K562 (cell line): ENCODE measurements around the gene ZNF552. TPM values are rescaled to one million over a fixed set of nuclear protein-coding genes. Genes with fewer than 3 reads are reported as not detected.

Experiments used
- ATAC-seq: fragments of 200-7000 bp; cut with Tn5 transposase; 3 replicates; pipeline ENCODE4 v1.9.1; 2020; ENCODE audit warnings: moderate library complexity
- BruUV-seq: library from RNA; stranded (reverse); fragments of 400-500 nt; replicated peaks from 2 replicates; lab custom pipeline; 2021; lab: Mats Ljungman, UMichigan
- CTCF ChIA-PET: fragments of 300-600 bp; formaldehyde crosslinking; extraction: SDS; loops from one replicate; lab custom pipeline; 2021; ENCODE audit warnings: low intra/inter-chr PET ratio; lab: Yijun Ruan, JAX
- POLR2A ChIA-PET: fragments of 300-600, 350-650 bp; sonication (Branson Sonifier 250); formaldehyde crosslinking; extraction: SDS; loops from one replicate; lab custom pipeline; 2021; ENCODE audit warnings: antibody characterized with exemption, inconsistent platforms; lab: Yijun Ruan, JAX
- DNase-seq, 4 experiments: peaks; one replicate each; pipeline versions ENCODE4 v3.0.0 to v3.0.0-alpha.2; 2011 to 2018; ENCODE audit warnings: low spot score in 3 of 4, mixed read lengths in 3 of 4; ENCODE audit errors: extremely low read depth in 1 of 4
- FAIRE-seq: peaks from 2 replicates; lab custom pipeline; 2011; peaks lifted over from hg19 to GRCh38; lab: Jason Lieb, UNC
- H2AFZ ChIP-seq: 2 replicates; pipeline ENCODE4 v1.6.0; 2011; ENCODE audit warnings: low read depth, low read length, control low read depth, inconsistent platforms
- H3K27ac ChIP-seq: fragments of 200-600 bp; 3 replicates; pipeline ENCODE4 v1.8.0; 2011; ENCODE audit warnings: low read depth, mild to moderate bottlenecking, control low read depth, inconsistent platforms, low read length, moderate library complexity, mixed read lengths; ENCODE audit errors: extremely low read depth
- H3K27me3 ChIP-seq, 2 experiments: fragments of 300-600 bp in 1 of 2; 2 replicates in 1 of 2; 3 replicates in 1 of 2; pipeline versions ENCODE4 v1.6.0 to v1.8.0; 2011; ENCODE audit warnings: inconsistent platforms in 2 of 2, low read length in 2 of 2, mild to moderate bottlenecking in 1 of 2, mixed read lengths in 1 of 2, moderate library complexity in 1 of 2; ENCODE audit not compliant: control insufficient read depth in 2 of 2, insufficient read depth in 2 of 2
- H3K36me3 ChIP-seq: fragments of 300-600 bp; 3 replicates; pipeline ENCODE4 v1.8.0; 2011; ENCODE audit warnings: mild to moderate bottlenecking, low read length, inconsistent platforms; ENCODE audit not compliant: control insufficient read depth, insufficient read depth
- H3K4me1 ChIP-seq, 2 experiments: fragments of 200-600 bp in 1 of 2; replicated peaks in 1 of 2; 2 replicates in 1 of 2; 3 replicates in 1 of 2; pipeline versions ENCODE4 v1.5.1 to v1.8.0; 2011; ENCODE audit warnings: inconsistent platforms in 2 of 2, low read length in 2 of 2, mild to moderate bottlenecking in 1 of 2, mixed read lengths in 1 of 2, moderate library complexity in 1 of 2; ENCODE audit not compliant: control insufficient read depth in 2 of 2, insufficient read depth in 2 of 2
- H3K4me2 ChIP-seq: 2 replicates; pipeline ENCODE4 v1.6.1; 2011; ENCODE audit warnings: low read length, control low read depth, inconsistent platforms, mixed read lengths; ENCODE audit not compliant: insufficient read depth
- H3K4me3 ChIP-seq: fragments of 200-600 bp; sonication (generic), shearing (Covaris generic); 2 replicates; pipeline ENCODE4 v1.5.1; 2016; ENCODE audit warnings: control low read depth, inconsistent platforms
- H3K79me2 ChIP-seq: fragments of 200-600 bp; 3 replicates; pipeline ENCODE4 v1.8.0; 2011; ENCODE audit warnings: low read length, inconsistent platforms; ENCODE audit not compliant: control insufficient read depth, insufficient read depth
- H3K9ac ChIP-seq, 2 experiments: 2 replicates each; pipeline versions ENCODE4 v1.6.0 to v1.6.1; 2011; ENCODE audit warnings: low read depth in 2 of 2, low read length in 2 of 2, control low read depth in 1 of 2, inconsistent platforms in 1 of 2, mild to moderate bottlenecking in 1 of 2, mixed read lengths in 1 of 2; ENCODE audit not compliant: insufficient read depth in 1 of 2
- H3K9me1 ChIP-seq: one replicate; pipeline ENCODE4 v1.6.0; 2011; ENCODE audit warnings: inconsistent platforms, mild to moderate bottlenecking, low read length, moderate library complexity; ENCODE audit not compliant: control insufficient read depth, insufficient read depth
- H3K9me3 ChIP-seq: replicated peaks from 2 replicates; pipeline ENCODE4 v1.5.1; 2011; ENCODE audit warnings: low read depth, low read length, inconsistent platforms; ENCODE audit not compliant: control insufficient read depth, insufficient read depth
- H4K20me1 ChIP-seq: replicated peaks from 2 replicates; pipeline ENCODE4 v1.6.1; 2011; ENCODE audit warnings: low read length, inconsistent platforms, mixed read lengths; ENCODE audit not compliant: control insufficient read depth, insufficient read depth
- CBX5 ChIP-seq: IDR thresholded peaks from 2 replicates; pipeline ENCODE4 v1.6.1; 2014; ENCODE audit warnings: low read depth, borderline replicate concordance
- CREB3L1 ChIP-seq: fragments of 450-650 bp; IDR thresholded peaks from 2 replicates; pipeline ENCODE4 v1.6.1; 2014; ENCODE audit warnings: low read depth, mild to moderate bottlenecking, moderate library complexity, borderline replicate concordance
- ETV1 ChIP-seq: fragments of 450-650 bp; conservative IDR thresholded peaks from 2 replicates; pipeline ENCODE4 v1.6.1; 2016; ENCODE audit warnings: missing genetic modification characterization, control low read depth, low read depth, missing compliant biosample characterization
- IRF1 ChIP-seq: sonication (generic); formaldehyde crosslinking; IDR thresholded peaks from 2 replicates; pipeline ENCODE4 v1.8.0; 2022; ENCODE audit warnings: missing genetic modification reagents, mild to moderate bottlenecking, borderline replicate concordance
- KLF1 ChIP-seq: fragments of 450-650 bp; IDR thresholded peaks from 2 replicates; pipeline ENCODE4 v1.6.1; 2016; ENCODE audit warnings: missing genetic modification characterization, missing compliant biosample characterization
- NR2F6 ChIP-seq: fragments of 450-650 bp; formaldehyde crosslinking; IDR thresholded peaks from 2 replicates; pipeline ENCODE4 v1.4.0; 2020; ENCODE audit warnings: mild to moderate bottlenecking
- POLR2B ChIP-seq: fragments of 450-650 bp; IDR thresholded peaks from 2 replicates; pipeline ENCODE4 v1.6.1; 2018; ENCODE audit warnings: low read depth; ENCODE audit not compliant: partially characterized antibody
- SMARCA4 ChIP-seq: fragments of 450-650 bp; IDR thresholded peaks from 2 replicates; pipeline ENCODE4 v1.6.1; 2016
- SREBF1 ChIP-seq: fragments of 150-350 bp; IDR thresholded peaks from 2 replicates; pipeline ENCODE4 v1.6.1; 2014; ENCODE audit warnings: antibody characterized with exemption, low read depth, low read length, borderline replicate concordance
- SREBF2 ChIP-seq: sonication (generic); formaldehyde crosslinking; IDR thresholded peaks from 2 replicates; pipeline ENCODE4 v1.4.0; 2020; ENCODE audit warnings: mild to moderate bottlenecking, missing genetic modification reagents
- TEAD1 ChIP-seq, 2 experiments: fragments of 450-650 bp in 1 of 2; sonication (generic) in 1 of 2; formaldehyde crosslinking; IDR thresholded peaks; 2 replicates each; pipeline versions ENCODE4 v1.4.0 to v1.8.0; 2020 to 2022; ENCODE audit warnings: mild to moderate bottlenecking in 2 of 2, missing genetic modification reagents in 1 of 2
- UBTF ChIP-seq, 2 experiments: IDR thresholded peaks; 2 replicates each; pipeline ENCODE4 v1.6.1; 2012; ENCODE audit warnings: improper control_type of control experiment in 2 of 2, low read depth in 2 of 2, low read length in 2 of 2, borderline replicate concordance in 1 of 2
- USF1 ChIP-seq: sonication (generic); formaldehyde crosslinking; IDR thresholded peaks from 2 replicates; pipeline ENCODE4 v1.9.0; 2022; ENCODE audit warnings: mild to moderate bottlenecking, missing genetic modification reagents
- XRCC4 ChIP-seq: IDR thresholded peaks from one replicate; pipeline ENCODE4 v1.6.1; 2011; ENCODE audit not compliant: insufficient read depth, insufficient read length; ENCODE audit errors: extremely low read depth
- ZBTB1 ChIP-seq: sonication (generic); formaldehyde crosslinking; IDR thresholded peaks from 2 replicates; pipeline ENCODE4 v1.8.1; 2023; ENCODE audit warnings: missing genetic modification reagents, low read depth, mild to moderate bottlenecking, borderline replicate concordance
- ZFP1 ChIP-seq: fragments of 450-650 bp; formaldehyde crosslinking; IDR thresholded peaks from 2 replicates; pipeline ENCODE4 v1.4.0; 2020; ENCODE audit warnings: mild to moderate bottlenecking, mixed read lengths
- ZNF140 ChIP-seq: fragments of 250-450 bp; sonication (Bioruptor Pico); IDR thresholded peaks from 2 replicates; pipeline ENCODE4 v1.8.0; 2021; ENCODE audit warnings: moderate library complexity, mild to moderate bottlenecking, inconsistent platforms
- WGBS: fragments of 100-300 bp; shearing (Covaris generic); methylation state at CpG from one replicate; pipeline ENCODE4 v1.1.6; 2016; ENCODE audit warnings: low coverage, mixed read lengths; ENCODE audit not compliant: insufficient coverage; ENCODE audit errors: missing lambda C conversion rate; 5-methylcytosine and 5-hydroxymethylcytosine counted together
- in situ Hi-C: fragments of 300-500 bp; cut with MboI; formaldehyde crosslinking; loops from 4 replicates; pipeline ENCODE4 v1.15.0; 2018; ENCODE audit warnings: inconsistent platforms, mixed read lengths
- intact Hi-C: fragments of 100-400 bp; cut with micrococcal nuclease; formaldehyde crosslinking; loops from 2 replicates; pipeline ENCODE4 v1.14.2; 2022
- polyA plus RNA-seq, 8 experiments: library from polyadenylated mRNA; depleted of rRNA in 4 of 8; stranded (reverse) in 5 of 8; unstranded in 3 of 8; fragments of >200 nt; fragmentation: Nextera tagmentation in 2 of 8; fragmentation: Illumina TruSeq in 1 of 8; extraction: Ambion mirVana in 2 of 8; extraction: Trizol in 1 of 8; gene quantifications; 2 replicates each; pipeline versions ENCODE4 v1.2.1 to v1.2.3, GENCODE V29; 2011 to 2014; ENCODE audit warnings: inconsistent platforms in 1 of 8, missing spikeins in 1 of 8
- total RNA-seq, 7 experiments: library from RNA; depleted of rRNA in 6 of 7; stranded (reverse); fragments of >200 nt in 6 of 7; fragmentation: Illumina TruSeq in 2 of 7; extraction: Trizol in 2 of 7; gene quantifications; 2 replicates each; pipeline versions ENCODE4 v1.2.1 to v1.2.3, GENCODE V29; 2011 to 2021; ENCODE audit warnings: low replicate concordance in 1 of 7

The ZNF552 gene
- total and polyA plus RNA-seq, 9 of the 15 experiments (the other 6 are each of a cell fraction or from before 2014, with no cell fraction given) = 4.4 to 12.4 (median 8.5) TPM

GRCh38 chr19:57807541-57807940, 7.2 kb downstream of the ZNF552 start:
- BruUV-seq = no TSS peak
- in situ Hi-C loops = no loop called here
- POLR2A ChIA-PET = interaction anchor here (0.8 kb wide), 1 partner anchor 12 kb away, joined by 3 read pairs; no protein-coding TSS in a partner anchor

More at GRCh38 chr19:57807541-57807940, 7.2 kb downstream of the ZNF552 start:
- H3K27ac ChIP-seq = no peak overlapping the region
- TF ChIP-seq ZFP1 (CRISPR knock-in tag) = no peak
- no peak for TF ChIP-seq ZBTB1 (CRISPR knock-in tag)
- TF ChIP-seq SREBF1 = no peak
- no peak for TF ChIP-seq SMARCA4
- no peak for TF ChIP-seq KLF1
- no peak for TF ChIP-seq CBX5
- no peak for TF ChIP-seq CREB3L1
- TF ChIP-seq POLR2B = no peak
- TF ChIP-seq NR2F6 (CRISPR knock-in tag) = no peak
- no peak for TF ChIP-seq IRF1 (CRISPR knock-in tag)
- no peak for TF ChIP-seq ZNF140 (CRISPR knock-in tag)
- TF ChIP-seq UBTF (IDR thresholded peaks at IDR 0.05; ENCODE audit: borderline replicate concordance in 1 of 2, low read depth in 2 of 2, low read length in 2 of 2) = no peak
- TF ChIP-seq SREBF2 (CRISPR knock-in tag) = no peak
- TF ChIP-seq USF1 = no peak
- TF ChIP-seq ETV1 (tag) = no peak
- no peak for TF ChIP-seq TEAD1 (CRISPR knock-in tag; IDR thresholded peaks at IDR 0.05)
- TF ChIP-seq XRCC4 = no peak
- no peak overlapping the region for H3K9ac ChIP-seq
- 100% methylated on average over 2 of the region's 2 CpGs for WGBS
- no peak for ATAC-seq
- H3K36me3 ChIP-seq = peaks cover 47% of the 10 kb centered on the region
- peaks cover 2% of the 10 kb centered on the region for H3K9me1 ChIP-seq
- no peak overlapping the region for H3K4me3 ChIP-seq
- no peak overlapping the region for H3K4me2 ChIP-seq
- no peak overlapping the region for H2AFZ ChIP-seq
- H3K4me1 ChIP-seq = peaks cover 5 to 8% of the 10 kb centered on the region in 2 experiments; a peak in 4 of 5 replicates
- H3K9me3 ChIP-seq = no peaks in the 10 kb centered on the region
- intact Hi-C loops = no loop called here
- peaks cover 4% of the 10 kb centered on the region for H3K79me2 ChIP-seq
- H3K27me3 ChIP-seq = no peaks in the 10 kb centered on the region
- FAIRE-seq = no peak
- H4K20me1 ChIP-seq = no peaks in the 10 kb centered on the region
- CTCF ChIA-PET = no interaction called here
- no peak for DNase-seq
